NCI-H2081 (cell line): Measurements from ENCODE around the gene MEGF11.
A peak's percentile ranks its signal among the peaks of the same experiment; 100 is the strongest.
"Not testable (repeated sequence)": the region's sequence is repeated elsewhere in the genome, so short reads cannot be mapped to it uniquely, and the experiment has no call there.

Experiments used
- DNase-seq, 2 experiments: peaks; one replicate each; lab custom pipeline; 2025; lab: John Stamatoyannopoulos, UW

Gene MEGF11

DNA sequence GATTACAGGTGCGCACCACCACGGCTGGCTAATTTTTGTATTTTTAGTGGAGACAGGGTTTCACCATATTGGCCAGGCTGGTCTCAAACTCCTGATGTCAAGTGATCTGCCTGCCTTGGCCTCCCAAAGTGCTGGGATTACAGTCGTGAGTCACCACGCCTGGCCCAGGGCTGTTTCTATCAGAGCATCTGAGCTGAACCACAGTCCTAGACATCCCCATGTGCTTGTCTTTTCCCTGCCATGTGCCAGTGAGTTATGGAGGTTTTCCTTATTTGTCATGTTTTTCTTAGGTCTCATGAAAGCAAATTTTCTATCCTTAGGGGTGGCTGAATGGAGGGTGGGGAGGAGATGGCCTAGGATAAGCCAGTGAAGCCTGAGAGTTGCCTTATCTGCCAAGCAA is 250.4 kb downstream of the MEGF11 start:
- not testable (repeated sequence) for DNase-seq

- no peak for DNase-seq
Observed at GRCh38 chr15:66001717-66002426, 251.7 kb downstream of the MEGF11 start.

DNA sequence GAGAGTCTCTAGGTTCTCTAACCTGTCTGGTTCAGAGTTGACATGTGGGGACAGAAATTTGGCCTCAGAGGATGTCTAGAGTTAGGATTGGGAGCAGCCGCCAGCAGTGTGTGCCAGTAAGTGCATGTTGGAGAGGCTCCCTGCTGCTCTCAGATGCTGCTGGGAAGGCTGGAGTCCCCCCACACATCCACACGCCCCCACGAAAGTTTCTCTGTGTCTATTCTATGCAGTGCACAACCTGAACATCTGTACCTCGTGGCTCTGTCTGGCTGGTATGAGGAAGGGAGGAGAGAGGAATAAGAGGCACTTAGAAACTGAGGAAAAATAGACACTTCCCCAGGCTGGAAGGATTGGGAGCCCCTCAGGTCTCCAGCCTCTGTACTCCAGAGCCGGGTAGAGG is 252.5 kb downstream of the MEGF11 start:
- no peak for DNase-seq

DNA sequence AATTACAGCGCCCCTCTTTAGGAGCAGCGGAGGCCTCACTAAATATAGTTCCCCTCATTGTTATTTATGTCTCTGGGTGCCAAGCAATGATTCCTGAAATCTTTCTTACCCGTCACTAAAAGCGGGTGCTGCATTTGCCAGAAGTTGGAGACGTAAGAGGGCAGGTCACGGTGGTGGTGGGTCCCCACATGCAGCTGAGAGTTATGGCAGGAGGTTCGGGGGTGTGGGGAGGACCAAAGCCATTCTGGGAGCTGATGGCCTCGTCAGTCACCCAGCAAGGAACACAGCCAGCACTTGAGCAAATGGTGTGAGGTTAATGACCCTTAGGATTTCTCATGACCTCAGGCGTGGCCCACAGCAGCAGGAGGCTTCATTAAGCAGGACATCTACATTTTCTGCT is 255.1 kb downstream of the MEGF11 start:
- DNase-seq = no peak

GRCh38 chr15:65996901-65997300 is 256.6 kb downstream of the MEGF11 start:
- no peak for DNase-seq

- DNase-seq = no peak
Observed at GRCh38 chr15:65994832-65995231, 258.7 kb downstream of the MEGF11 start.

GRCh38 chr15:65993762-65994161 is 259.8 kb downstream of the MEGF11 start:
- no peak for DNase-seq

DNA sequence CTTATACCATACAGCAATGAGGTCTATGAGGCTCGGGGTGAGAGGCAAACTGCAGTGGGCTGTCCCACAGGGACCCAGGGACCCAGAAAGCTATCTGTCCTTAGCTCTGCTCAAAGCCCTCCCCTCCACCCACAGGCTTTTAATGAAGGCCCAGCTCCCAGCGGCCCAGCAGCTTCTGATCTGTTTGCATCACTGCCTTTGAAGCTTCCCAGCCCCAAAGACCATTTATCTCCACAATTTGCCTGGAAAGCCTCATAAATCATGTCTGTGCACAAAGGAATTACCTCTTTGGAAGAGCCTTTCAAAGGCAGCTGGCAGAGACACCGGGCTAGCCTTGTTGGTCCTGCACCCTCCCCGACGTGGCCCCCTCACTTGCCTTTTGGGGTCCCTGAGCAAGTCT is 260.3 kb downstream of the MEGF11 start:
- no peak for DNase-seq

DNA sequence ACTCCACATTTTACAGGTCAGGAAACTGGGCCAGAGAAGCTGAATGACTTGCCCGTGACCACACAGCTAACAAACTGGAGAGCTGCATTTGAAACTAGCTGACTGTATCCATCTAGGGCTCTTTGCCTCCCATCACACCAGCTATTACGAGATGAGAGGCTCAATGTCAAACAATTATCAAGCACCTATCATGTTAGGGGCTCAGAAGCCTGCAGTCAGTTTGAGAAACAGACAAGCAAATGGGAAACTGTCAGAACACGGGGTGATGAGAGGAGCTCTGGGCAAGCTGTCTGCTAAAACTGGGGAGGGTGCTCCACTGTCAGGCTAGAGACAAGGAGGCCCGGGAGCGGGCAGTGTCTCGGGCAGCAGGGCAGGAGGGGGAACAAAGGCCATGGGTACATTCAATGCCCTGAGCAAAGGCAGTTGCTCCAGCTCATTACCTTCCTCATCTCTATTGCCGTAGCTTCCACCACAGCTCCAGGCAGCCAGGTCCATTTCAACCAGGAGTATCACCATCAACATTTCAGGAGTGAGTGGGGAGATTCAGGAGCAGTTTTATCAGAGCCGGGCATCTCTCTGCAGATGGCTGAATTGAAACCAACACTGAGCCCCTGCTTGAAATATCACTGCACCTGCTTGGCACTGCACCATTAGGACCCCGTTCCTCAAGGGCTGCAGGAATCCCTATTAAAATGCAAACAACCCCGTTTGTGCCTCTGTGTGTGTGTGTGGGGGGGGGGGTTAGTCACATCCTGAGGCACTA is 261.6 kb downstream of the MEGF11 start:
- no peak for DNase-seq

GRCh38 chr15:65990298-65990981 is 263.1 kb downstream of the MEGF11 start:
- no peak for DNase-seq

- DNase-seq = peak in 1 of 2 experiments; percentile 44
Observed at GRCh38 chr15:65987100-65987499, 266.4 kb downstream of the MEGF11 start.

- no peak for DNase-seq
Observed at GRCh38 chr15:65986416-65986815, 267.1 kb downstream of the MEGF11 start.

- no peak for DNase-seq
Observed at GRCh38 chr15:65985387-65985786, 268.2 kb downstream of the MEGF11 start.

- no peak for DNase-seq
Observed at GRCh38 chr15:65982627-65983322, 270.8 kb downstream of the MEGF11 start.

GRCh38 chr15:65981837-65982626 is 271.5 kb downstream of the MEGF11 start:
- DNase-seq = no peak

DNA sequence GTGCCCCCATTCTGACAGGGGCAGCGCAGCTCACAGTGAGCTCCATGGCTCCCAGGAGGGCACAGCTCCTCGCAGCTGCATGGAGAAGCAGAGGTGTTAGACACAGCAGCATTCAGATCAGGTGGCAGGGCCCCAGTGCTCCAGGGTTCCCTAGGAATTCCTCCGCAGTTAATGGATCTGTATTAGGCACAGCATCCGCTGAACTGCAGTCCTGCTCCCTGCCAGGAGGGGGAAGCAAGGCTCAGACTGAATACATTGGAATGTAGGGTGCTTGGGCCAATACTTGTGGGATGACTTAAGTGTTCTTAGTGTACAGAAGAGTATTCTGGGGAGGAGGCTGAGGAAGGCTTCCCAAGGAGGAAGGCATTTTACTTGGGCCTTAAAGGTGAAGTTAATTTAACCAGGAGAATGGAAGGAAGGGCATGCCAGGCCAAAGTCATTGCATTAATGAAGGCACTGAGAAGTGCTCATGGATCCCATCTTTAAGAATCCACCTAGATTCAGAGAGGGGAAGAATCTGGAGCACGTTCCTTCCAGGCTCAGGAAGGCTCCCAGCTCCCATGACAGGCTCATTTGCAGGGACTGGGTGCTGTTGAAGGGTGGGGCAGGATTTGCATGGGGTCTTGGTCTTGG is 272.6 kb downstream of the MEGF11 start:
- peak in 1 of 2 experiments; percentile 30 for DNase-seq

DNA sequence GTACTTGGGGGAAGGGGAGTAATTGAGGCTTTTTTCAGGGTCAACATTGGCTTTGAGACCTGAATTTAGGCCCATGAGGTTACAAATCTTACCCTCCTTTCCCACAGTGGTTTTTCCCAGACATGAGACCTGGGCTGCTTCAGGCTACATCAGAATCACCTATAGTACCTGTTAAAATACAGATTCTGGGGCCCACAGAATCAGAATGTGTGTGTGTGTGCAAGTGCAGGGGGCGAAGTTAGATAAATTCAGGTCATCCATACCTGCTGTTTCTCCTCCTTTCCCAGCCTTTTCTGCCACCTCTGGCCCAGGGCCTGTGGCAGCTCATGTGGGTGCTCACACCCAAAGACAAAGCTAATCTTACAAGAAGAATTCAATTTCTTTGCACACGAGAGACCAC is 273.7 kb downstream of the MEGF11 start:
- no peak for DNase-seq

- DNase-seq = no peak
Observed at GRCh38 chr15:65979316-65979715, 274.2 kb downstream of the MEGF11 start.

DNA sequence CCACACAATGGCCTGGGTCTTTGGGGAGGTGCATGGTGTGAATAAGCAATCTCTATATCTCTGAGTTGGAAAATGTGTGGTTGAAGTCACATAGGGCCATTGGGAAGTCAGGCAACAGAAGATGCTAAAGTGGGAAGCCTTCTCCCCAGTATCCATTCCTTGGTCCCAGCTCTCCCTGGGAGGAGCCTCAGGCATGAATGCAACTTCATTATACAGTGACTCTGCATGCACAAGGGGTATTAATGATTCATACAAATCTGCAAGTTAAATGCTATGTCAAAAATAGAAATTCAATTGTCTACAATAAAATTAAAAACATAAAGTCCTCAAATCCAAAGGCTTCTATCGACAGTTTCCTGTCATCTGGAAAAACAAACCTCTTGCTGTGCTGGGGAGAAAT is 275.4 kb downstream of the MEGF11 start:
- DNase-seq = no peak

- DNase-seq = not testable (repeated sequence)
Observed at GRCh38 chr15:65976196-65976595, 277.4 kb downstream of the MEGF11 start.

GRCh38 chr15:65971741-65971995 is 281.9 kb downstream of the MEGF11 start:
- no peak for DNase-seq
